HL-60/S4 treated with phorbol 12-myristate 13-acetate at 8.2 ng/mL for 4 days and 3 days (cell line): ENCODE measurements around the gene AKR1A1.
"Not testable (repeated sequence)": the region's sequence is repeated elsewhere in the genome, so short reads cannot be mapped to it uniquely, and the experiment has no call there.

Experiments used
- in situ Hi-C: fragments of 300-500 bp; cut with MboI; formaldehyde crosslinking; loops from 2 replicates; pipeline ENCODE4 v1.15.0; 2022; ENCODE audit warnings: low sequenced_read_pairs

The AKR1A1 gene

DNA sequence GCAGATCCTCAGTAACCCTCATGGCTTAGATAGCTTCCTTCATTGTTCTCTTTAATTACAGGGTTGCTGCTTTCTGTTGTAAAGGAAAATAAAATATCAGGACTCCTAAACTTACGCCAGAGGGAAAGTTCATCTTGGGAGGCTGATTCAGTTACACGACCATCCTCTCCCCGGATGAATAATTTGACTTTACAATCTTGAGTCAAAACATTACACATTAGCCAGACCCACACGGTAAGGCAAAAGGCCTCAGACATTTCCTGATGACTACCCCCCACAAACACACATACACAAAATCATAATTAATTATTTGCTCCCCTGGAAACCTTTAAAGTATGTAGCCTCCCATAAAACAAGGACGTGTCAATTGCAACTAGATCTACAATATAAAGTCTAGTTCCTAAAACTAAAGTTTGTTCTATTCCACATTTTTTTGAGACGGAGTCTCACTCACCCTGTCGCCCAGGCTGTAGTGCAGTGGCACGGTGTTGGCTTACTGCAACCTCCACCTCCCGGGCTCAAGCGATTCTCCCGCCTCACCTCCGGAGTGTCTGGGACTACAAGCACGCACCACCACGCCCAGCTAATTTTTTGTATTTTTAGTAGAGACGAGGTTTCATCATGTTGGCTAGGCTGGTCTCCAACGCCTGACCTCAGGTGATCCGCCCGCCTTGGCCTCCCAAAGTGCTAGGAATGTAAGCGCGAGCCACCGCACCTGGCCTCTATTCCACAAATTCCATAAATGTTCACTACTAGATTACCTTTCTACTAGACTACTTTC is 28.1 kb upstream of the AKR1A1 start:
- in situ Hi-C loops = no loop called here

DNA sequence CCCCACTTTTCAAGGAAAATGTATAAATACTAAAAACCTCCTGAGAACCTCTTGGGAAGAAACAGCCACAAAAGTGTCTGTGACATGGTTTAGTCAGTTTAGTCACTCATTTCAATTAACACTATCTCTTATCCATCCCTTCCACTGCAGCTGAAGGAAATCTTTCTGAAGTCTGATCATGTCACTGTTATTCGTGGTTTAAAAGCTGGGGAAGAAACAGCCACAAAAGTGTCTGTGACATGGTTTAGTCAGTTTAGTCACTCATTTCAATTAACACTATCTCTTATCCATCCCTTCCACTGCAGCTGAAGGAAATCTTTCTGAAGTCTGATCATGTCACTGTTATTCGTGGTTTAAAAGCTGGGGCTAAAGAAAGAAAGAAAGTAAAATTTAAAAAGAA is 27.1 kb upstream of the AKR1A1 start:
- in situ Hi-C loops = not testable (repeated sequence)

DNA sequence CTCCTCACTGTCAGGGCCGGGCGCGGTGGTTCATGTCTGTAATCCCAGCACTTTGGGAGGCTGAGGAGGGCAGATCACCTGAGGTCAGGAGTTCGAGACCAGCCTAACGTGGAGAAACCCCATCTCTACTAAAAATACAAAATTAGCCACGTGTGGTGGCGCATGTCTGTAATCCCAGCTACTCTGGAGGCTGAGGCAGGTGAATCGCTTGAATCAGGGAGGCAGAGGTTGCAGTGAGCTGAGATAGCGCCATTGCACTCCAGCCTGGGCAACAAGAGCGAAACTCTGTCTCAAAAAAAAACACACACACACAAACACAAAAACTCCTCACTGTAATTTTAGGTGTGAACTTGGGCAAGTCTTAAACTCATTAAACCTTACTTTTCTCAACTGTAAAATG is 26.7 kb upstream of the AKR1A1 start:
- in situ Hi-C loops = not testable (repeated sequence)

DNA sequence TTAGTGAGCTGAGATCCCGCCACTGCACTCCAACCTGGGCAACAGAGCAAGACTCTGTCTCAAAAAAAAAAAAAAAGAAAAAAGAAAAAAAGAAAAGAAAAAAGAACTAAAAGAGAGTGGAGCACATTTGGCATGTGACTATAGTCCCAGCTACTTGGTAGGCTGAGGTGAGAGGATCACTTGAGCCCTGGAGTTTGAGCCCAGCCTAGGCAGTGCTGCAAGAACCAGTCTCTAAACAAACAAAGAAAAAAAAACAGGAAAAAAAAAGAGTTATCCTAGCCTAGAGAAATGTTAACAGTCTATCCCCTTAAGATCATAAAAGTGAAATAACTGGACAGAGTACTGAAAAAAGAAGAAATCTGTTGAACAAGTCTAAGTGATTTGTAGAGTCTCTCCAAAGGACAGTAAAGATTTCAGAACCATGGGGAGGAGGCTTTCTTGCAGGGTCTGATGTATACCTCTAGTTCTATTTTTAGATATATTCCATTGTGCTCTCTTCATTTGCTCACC is 24.4 kb upstream of the AKR1A1 start:
- in situ Hi-C loops = no loop called here

DNA sequence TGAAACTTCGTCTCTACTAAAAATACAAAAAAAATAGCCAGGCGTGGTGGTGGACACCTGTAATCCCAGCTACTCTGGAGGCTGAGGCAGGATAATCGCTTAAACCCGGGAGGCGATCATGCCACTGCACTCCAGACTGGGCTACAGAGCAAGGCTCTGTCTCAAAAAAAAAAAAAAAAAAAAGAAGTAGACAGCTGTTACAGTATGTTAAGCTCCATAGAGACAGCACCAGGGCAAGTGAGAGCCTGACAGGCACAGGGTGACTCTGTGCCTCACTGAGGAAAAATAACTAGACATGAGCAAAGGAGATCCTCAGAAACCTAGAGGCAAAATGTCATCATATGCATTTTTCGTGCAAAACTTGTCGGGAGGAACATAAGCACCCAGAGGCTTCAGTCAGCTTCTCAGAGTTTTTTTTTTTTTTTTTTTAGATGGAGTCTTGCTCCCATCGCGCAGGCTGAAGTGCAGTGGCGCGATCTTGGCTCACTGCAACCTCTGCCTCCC is 19.9 kb upstream of the AKR1A1 start:
- in situ Hi-C loops = no loop called here

DNA sequence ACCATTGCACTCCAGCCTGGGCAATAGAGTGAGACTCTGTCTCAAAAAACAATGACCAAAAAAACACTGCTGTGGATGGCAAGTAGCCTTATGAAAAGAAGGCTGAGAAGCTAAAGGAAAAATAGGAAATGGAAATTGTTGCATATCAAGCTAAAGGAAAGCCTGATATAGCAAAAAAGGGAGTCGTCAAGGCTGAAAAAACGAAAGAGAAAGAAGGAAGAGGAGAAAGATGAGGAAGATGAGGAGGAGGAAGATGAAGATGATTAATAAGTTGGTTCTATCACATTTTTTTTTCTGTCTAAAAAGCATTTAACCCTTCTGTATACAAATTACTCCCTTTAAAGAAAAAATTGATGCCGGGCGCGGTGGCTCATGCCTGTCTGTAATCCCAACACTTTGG is 18.8 kb upstream of the AKR1A1 start:
- in situ Hi-C loops = no loop called here

DNA sequence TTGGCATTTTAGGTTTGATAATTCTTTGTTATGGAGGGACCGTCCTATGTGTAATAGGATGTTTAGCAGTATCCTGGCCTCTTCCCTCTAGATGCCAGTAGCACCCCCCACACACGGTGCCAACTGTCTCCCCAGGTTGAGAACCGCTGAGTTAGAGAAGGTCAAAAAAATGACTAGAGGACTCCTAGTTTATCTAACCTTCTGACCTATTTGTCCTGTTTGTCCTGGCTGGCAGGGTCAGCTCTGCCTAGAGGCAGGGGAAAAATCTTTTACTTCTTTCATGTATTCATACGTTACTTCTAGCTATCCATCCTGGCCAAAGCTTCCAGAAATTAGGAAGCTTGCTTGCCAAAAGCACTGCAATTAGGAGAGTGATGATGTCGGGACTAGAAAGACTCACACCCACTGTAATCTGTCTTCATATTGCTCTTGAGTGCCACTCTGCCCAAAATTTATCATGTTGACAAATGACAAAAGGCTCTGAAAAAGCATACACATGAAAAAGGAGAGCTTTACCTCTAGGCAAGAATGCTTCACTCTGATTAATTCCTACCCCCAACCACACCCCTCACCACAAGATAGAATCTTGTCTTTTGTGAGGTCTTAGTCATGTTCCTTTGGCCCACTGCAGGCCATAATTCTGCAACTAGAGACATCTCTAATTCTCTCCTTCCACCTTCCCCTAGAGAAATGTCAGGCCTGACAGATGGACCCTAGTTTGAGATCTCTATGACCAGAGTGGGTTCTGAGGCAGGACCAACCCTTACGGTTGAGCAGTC is 14.4 kb upstream of the AKR1A1 start:
- in situ Hi-C loops = no loop called here

DNA sequence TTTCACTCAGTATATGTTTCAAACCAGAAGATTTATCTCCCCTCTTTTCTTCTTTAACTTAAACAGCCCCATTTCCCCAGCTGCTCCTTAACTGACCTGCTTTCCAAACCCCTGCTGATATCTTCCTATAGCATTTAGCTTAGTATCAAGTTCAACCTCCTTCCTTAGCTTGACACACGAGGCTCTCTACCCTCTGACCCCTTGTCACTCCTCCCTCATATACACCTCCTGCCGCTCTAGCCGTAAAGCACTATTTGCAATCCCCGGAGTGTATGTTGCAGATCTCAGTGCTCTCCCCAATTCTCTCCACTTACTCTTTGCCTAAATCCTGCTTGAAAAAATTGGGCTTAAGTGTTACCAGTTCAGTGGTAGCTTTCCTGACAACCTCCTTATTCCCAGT is 13.7 kb upstream of the AKR1A1 start:
- in situ Hi-C loops = no loop called here

DNA sequence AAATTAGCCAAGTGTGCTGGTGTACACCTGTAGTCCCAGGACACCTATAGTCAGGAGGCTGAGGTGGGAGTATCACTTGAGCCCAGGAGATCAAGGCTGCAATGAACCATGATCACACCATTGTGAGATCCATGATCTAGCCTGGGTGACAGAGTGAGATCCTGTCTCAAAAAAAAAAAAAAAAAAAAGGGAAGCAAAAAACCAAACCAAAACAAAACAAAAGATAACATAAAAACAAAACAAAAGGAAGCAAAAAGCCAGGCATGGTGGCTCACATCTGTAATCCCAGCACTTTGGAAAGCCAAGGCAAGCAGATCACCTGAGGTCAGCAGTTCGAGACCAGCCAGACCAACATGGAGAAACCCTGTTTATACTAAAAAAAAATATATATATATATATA is 9.4 kb upstream of the AKR1A1 start:
- in situ Hi-C loops = no loop called here

DNA sequence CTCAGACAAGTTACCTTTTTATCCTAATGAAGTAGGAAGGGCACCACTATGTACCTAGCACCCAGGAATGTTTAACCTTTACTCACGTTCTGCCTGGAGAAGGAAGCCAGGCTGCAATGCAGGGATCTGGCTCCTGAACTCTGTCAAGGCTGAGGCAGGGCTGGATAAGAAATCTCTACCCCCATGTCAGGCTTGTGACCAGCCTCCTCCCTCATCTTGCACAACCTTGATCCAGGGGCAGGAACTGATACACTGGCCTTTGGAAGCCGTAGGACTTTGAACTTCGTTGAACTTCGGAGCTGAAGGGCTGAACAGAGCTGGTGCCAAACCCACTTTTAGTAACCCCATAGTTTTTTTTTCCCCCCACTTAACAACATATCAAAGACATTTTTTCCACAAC is 8.0 kb upstream of the AKR1A1 start:
- in situ Hi-C loops = no loop called here

DNA sequence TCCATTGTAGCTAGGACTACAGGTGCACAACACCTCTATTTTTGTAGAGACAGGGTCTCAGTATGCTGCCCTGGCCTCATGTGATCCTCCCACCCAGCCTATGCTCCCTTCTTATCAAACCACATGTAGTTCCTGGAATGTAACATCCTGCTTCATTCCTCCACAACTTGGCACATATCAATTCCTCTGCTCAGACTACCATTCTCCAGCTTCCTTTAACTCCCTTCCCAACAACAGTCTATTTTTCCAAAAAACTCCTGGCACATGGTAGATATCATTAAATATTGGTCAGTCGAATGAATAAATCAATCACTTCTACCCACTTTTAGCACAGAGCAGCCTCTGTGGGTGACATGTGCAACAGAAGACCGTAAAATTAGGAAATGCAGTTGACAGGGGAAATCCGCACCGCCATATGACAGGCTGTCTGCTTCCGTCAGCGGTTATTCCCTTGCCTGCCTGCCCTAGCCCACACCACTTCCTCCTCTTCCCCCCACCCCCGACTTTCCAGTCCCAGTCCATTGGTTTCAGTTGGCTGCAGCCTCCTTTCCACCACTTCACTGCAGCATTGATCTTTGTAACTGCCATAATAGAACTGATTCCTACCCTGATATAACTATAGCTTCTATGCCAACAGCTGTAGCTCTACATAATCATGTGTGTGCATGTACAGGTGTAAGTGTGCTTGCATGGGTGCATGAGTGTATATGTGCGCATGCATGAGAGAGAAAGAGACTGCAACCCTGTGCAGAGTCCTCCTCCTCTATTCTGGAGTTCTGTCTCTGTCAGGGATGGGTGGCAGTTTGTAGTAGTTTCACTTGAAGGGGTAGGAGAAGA is 6.8 kb upstream of the AKR1A1 start:
- in situ Hi-C loops = no loop called here

DNA sequence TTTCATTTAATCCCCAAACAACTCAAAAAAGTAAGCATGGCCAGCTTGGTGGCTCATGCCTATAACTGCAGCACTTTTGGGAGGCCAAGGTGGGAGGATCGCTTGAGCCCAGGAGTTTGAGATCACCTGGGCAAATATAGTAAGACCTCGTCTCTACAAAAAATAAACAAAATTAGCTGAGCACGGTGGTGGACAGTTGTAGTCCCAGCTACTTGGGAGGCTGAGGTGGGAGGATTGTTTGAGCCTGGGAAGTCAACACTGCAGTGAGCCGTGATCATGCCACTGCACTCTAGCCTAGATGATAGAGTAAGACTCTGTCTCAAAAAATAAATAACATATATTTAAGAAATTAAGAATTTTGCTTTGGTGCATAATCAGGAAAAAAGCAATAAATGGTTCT is 6.1 kb upstream of the AKR1A1 start:
- in situ Hi-C loops = no loop called here

DNA sequence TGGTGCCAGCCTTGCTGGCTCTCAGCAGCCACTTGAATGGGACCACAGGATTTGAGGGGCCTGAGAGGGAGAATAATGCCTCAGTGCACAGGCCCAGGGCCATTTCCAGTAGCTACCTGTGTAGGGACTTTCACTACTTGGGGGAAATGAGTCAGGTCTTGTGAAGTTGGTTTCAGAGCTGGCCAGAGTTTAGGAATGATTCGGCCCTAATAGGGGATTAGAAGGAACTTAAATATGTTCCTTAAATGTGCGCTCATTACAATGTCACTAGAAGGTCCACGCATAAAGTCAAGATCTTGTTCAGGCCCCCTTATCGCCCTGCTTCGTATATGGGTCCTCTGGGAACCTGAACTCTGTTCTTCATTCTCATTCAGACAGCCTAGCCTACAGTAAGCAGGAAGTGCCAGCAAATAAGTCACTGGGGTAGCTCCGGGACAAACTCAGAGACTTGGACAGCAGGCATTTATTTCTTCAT is 5.6 kb upstream of the AKR1A1 start:
- in situ Hi-C loops = no loop called here

DNA sequence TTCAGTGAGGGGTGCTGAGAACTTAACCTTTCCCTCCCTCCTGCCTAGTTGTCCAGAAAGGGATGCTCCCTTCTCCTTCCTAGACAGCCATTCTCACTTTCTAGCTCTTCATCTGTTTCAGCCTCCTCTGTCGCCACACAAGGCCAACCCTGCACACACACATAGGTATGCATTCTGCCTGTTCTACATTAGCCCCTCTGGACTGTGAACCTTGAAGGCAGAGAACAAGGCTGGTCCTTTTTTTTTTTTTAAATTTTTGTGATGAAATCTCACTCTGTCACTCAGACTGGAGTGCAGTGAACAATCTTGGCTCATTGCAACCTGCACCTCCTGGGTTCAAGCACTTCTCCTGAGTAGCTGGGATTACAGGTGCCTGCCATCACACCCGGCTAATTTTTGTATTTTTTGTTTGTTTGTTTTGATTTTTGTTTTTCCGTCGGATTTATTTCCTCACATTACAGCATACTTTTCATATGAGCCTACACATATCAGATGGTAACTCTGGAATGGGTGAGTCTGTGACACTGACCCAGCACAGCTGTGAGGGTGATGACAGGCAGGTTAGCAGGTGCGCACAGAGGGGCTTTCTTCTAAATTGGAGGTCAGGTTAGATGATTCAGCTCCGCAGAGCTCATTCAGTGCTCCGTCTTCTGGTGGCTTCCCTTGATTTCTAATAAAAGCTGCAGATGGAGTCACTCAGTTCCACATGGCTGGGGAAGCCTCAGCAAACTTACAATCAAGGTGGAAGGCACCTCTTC is 4.9 kb upstream of the AKR1A1 start:
- in situ Hi-C loops = no loop called here

DNA sequence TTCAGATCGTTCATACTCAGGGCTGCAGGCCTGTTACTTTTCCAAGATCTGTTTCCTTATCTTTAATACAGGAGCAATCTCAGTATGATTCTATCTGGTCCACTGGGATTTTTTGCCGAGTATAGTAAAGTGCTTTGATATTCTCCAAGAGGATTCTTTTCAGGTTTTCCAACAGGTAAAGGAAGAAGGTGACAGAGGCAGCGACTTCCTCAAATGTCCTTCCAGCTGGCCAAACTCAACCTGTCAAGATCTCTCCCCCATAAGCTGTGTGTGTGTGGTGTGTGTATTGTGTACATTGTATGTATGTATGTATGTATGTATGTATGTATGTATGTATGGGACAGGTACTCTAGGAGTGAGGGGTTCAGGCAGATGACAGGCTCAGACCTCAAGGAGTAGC is 1.1 kb downstream of the AKR1A1 start:
- in situ Hi-C loops = no loop called here

DNA sequence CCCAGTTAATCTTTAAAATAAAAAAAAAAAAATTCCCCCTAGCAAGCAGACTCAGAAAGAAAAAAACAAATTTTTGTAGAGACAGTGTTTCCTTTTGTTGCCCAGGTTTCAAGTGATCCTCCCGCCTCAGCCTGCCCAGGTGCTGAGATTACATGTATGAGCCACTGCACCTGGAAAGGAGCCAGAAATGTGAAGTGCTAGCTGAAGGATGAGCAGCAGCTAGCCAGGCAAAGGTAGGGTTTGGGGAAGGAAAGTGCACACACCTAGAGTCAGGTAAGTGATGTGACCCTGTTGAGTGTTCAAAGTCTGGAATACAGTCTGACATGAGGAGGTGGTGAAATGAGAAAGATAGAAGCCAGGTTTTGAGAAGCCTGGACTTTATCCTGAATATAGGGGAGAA is 1.7 kb downstream of the AKR1A1 start:
- in situ Hi-C loops = no loop called here

DNA sequence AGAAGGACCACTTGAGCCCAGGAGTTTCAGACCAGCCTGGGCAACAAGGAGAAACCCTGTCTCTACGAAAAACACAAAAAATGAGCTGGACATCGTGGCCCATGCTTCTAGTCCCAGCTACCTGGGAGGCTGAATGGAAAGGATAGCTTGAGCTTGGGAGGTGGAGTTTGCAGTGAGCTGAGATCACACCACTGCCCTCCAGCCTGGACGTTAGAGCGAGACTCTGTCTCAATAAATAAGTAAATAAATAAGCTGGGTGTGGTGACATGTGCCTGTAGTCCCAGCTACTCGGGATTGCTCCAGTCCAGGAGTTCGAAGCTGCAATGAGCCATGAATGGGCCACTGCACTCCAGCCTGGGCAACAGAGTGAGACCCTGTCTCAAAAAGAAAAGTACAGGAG is 3.6 kb downstream of the AKR1A1 start:
- in situ Hi-C loops = no loop called here

DNA sequence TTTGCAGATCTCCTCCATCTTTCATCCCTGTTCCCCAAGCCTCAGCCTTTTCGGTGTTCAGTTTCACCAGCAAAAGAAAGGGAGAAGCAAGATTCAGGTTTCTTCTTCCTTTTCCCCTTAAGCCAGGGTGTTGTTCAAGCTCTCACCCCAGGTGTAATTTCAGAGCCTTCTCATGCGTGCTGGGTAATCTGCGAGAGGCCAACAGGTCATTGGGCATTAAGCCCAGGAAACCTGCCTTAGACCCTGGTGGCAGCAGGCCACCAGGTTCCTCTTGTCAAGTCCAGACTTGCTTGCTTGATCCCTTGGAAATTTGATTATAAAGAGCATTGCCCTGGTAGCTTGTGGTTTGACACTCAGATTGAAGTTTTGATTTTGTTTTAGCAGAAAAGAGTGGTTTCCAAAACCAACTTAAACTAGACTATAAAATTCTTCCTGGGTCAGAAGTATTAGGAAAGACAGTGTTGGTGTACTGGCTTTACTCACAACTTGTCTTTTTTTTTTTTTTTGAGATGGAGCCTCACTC is 6.9 kb downstream of the AKR1A1 start:
- in situ Hi-C loops = no loop called here

DNA sequence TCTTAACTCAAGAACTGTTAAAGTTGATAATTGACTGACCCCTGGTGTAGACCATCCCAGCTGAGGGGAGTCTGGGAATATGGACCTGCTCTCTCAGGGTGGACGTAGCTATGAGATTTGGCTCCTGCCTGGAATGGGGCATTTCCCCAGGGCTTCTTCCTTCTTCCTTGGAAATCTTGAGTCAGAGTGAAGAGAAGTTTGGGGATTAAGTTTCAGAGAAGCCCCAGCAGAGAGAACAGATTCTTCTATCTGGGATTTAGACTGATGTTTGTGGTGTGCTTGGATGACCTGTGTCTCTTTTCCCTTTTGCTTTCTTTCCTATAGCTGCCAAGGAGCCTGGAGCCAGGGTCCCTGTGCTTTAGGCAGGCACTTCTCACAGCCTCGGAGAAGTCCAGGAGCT is 13.2 kb downstream of the AKR1A1 start:
- in situ Hi-C loops = no loop called here

DNA sequence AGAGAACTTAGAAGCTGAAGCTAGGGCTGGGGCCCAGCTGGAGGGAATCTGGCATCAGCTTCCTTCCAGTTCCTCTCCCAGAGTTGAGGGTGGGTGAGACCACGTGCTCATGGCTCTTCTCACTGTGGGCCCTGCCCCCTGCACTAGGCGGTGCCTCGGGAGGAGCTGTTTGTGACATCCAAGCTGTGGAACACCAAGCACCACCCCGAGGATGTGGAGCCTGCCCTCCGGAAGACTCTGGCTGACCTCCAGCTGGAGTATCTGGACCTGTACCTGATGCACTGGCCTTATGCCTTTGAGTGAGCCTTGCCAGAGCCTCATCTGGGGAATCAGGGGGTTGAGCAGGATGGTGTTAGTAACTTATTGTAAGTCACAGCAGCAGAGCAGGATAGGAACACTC is 16.1 kb downstream of the AKR1A1 start:
- in situ Hi-C loops = loop anchor here (5.0 kb wide), 1 partner anchor 59 kb away; no protein-coding TSS in a partner anchor
